Measurements from ENCODE around the gene PSTK. TPM values are rescaled to one million over a fixed set of nuclear protein-coding genes. Genes with fewer than 3 reads are reported as not detected.

Gene PSTK, protein sequence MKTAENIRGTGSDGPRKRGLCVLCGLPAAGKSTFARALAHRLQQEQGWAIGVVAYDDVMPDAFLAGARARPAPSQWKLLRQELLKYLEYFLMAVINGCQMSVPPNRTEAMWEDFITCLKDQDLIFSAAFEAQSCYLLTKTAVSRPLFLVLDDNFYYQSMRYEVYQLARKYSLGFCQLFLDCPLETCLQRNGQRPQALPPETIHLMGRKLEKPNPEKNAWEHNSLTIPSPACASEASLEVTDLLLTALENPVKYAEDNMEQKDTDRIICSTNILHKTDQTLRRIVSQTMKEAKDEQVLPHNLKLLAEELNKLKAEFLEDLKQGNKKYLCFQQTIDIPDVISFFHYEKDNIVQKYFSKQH
- polyA plus RNA-seq (2012; ENCODE audit: missing spikeins): 4.6 TPM

GRCh38 chr10:122980209-122981065 is at the start of gene PSTK:
Gene PSTK (plus strand): TSS chr10:122980401. CDS start chr10:122980480, 79 bp downstream.
- peak; percentile 97 for FAIRE-seq

DNA sequence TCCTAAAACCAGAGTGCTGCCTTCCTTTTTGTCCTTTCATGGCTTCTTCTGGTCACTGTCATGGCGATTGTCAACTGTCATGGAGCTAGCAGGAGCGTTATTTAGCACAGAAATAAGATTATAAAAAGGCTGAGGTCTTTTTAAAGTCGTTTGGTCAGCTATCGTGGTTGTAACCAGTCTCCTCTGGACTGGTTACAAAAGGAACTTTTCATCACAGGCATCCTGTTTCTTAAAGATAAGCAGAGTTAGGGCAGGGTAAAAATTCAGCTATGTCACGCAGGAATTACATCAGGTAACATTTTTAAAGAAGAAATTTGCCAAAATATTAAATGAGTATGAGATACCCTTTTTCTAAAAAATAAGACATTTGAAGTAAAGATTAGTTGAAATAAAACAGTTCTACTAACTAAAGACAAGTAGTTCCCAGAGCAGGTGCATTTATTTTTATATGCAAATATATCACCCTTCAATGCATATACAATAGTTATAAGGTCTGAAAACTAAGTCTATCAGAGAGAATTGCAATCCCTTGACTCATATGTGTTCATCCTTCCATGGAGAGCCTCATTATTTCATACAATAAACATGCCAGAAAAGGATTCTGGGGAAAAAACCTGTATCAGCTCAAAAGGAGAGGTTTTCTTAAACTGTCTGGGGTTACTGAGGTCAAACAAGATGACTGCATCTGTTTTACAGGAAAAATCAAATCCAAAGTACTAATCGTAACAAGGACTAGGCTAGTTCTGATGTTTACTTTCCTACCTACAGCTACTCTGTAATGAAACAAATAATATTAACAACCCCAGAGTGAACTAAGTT is 48.9 kb upstream of the PSTK start:
- TF ChIP-seq POLR2AphosphoS5 (IDR thresholded peaks at IDR 0.05; ENCODE audit: low read depth, low read length) (no peak), TAF1 (IDR thresholded peaks at IDR 0.05; ENCODE audit: borderline replicate concordance, low read depth, low read length) (no peak)
- no peak for FAIRE-seq
- no peak for DNase-seq (ENCODE audit: insufficient read length)

More at GRCh38 chr10:122980209-122981065, at the start of gene PSTK:
- TF ChIP-seq POLR2AphosphoS5 (IDR thresholded peaks at IDR 0.05; ENCODE audit: low read depth, low read length) (peak; percentile 83), TAF1 (IDR thresholded peaks at IDR 0.05; ENCODE audit: borderline replicate concordance, low read depth, low read length) (peak; percentile 55; the same call in 1 of the 2 replicates), POLR2A (IDR thresholded peaks at IDR 0.05; ENCODE audit: low read depth, low read length) (peak; percentile 92)
- peak; percentile 90 for DNase-seq (ENCODE audit: insufficient read length)

DNA sequence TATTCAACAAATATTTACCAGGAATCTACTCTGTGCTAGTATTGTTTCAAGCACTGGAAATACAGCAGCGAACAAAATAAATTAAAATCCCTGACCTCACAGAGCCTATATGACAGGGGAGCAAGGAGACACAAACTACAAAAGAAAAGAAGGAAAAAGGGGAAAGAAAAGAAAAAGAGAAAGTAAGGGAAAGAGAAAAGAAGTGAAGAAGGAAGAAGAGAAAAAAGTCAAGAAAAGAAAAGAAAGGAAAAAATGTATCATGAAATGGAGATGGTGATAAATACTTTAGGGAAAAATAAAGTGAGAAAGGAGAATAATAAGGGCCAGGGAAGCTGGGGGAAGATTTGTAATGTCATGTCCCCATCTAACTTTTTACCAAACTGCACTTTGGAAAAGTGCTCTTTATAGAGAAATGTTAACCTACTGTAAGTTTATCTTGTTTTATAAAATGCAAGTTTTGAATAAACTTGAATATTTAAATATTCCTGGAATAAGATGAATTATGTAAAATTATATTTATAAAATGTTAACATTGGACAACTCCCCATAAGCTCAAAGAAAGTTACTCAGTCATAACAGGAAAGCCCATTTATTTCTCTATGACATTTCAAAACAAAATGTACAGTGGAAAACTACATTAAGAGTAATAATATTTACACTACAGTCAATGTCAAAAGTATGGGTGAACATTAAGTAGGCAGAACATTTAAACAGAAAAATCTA is 40.9 kb upstream of the PSTK start:
- TF ChIP-seq POLR2A (IDR thresholded peaks at IDR 0.05; ENCODE audit: low read depth, low read length) (no peak), TAF1 (IDR thresholded peaks at IDR 0.05; ENCODE audit: borderline replicate concordance, low read depth, low read length) (no peak), POLR2AphosphoS5 (IDR thresholded peaks at IDR 0.05; ENCODE audit: low read depth, low read length) (no peak)
- DNase-seq (ENCODE audit: insufficient read length) (no peak), FAIRE-seq (no peak)

DNA sequence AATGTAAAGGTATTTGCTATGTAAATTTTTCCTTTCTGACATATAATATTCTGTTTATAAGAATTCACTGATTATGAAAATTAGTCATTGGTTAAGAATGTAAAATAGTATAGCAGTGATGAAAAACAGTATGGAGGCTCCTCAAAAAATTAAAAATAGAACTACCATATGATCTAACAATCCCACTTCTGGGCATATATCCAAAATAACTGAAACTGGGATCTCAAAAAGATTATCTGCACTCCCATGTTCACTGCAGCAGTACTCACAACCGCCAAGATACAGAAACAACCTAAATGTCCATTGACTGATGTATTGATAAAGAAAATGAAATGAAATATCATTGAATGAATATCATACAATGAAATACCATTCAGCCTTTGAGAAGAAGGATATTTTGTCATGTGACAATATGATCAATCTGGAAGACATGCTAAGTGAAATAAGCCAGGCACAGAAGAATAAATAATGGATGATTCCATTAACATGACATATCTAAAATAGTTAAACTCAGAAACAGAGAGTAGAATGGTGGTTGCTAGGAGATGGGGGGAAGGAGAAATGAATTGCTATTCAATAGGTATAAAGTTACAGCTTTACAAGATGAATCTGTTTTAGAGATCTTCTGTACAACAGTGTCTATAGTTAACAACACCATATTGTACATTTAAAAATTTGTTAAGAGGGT is 40.2 kb upstream of the PSTK start:
- FAIRE-seq (peak; percentile 33), DNase-seq (ENCODE audit: insufficient read length) (no peak)
- TF ChIP-seq TAF1 (IDR thresholded peaks at IDR 0.05; ENCODE audit: borderline replicate concordance, low read depth, low read length): no peak
- TF ChIP-seq POLR2AphosphoS5 (IDR thresholded peaks at IDR 0.05; ENCODE audit: low read depth, low read length): no peak
- no peak for TF ChIP-seq POLR2A (IDR thresholded peaks at IDR 0.05; ENCODE audit: low read depth, low read length)

DNA sequence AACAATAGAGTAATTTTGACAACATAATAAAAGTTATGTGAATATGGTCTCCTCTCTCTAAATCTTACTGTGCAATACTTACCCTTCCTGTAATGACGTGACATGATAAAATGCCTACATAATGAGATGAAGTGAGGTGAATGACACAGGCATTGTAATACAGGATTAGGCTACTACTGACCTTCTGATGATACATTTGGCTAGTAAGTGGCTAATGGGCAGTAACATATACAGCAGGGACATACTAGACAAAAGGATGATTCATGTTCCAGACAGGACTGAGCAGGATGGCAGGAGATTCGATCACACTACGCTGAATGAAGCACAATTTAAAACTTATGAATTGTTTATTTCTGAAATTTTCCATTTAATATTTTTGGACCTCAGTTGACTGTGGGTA is 30.9 kb upstream of the PSTK start:
- FAIRE-seq: no peak
- TF ChIP-seq TAF1 (IDR thresholded peaks at IDR 0.05; ENCODE audit: borderline replicate concordance, low read depth, low read length) (no peak), POLR2AphosphoS5 (IDR thresholded peaks at IDR 0.05; ENCODE audit: low read depth, low read length) (no peak), POLR2A (IDR thresholded peaks at IDR 0.05; ENCODE audit: low read depth, low read length) (no peak)
- no peak for DNase-seq (ENCODE audit: insufficient read length)

DNA sequence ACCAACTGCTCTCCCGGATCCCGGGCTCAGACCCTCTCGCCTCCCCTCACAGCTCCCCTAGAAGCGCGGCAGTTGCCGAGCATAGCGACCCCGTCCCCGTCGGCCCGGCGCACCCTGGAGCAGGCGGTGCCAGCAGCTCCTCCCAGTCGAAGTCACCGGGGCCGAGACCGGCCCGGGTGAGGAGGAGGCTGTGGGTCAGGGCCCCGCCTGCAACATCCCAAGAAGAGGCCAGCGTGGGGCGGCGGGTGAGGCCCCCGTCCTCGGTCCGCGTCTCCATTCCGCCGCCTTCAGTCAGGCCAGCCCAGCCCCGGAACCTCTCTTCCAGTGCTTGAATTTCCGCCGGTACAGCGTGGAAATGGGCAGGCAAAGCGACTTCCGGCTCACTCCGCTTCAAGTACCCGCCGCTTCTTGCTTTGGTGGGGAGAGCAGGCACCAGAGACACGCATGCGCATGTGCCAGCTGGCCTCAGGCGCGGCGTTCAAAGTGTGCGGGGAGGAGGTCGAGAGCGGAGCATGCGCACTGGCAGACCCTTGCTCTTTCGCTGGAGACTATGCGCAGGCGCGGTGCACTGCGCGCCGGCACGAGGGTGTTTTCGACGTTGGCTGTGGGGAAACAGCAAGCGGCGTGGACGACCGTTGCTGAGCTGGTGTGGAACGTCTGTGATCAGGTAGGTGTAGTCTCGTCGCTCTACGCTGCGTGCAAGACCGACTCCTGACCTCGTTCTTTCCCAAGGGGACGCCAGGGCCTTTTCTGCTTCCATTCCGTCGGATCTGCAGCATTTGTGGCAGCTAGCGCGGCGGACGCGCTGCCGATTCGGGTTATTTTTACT is 26.1 kb upstream of the PSTK start, which contains the start of gene C10orf88:
TSS of gene C10orf88 (minus strand) at position 326 of the 829 bp plus-strand sequence. CDS start at position 277, 49 bp downstream.
- TF ChIP-seq POLR2A (IDR thresholded peaks at IDR 0.05; ENCODE audit: low read depth, low read length) (peak; percentile 66; the same call in 1 of the 2 replicates), TAF1 (IDR thresholded peaks at IDR 0.05; ENCODE audit: borderline replicate concordance, low read depth, low read length) (peak; percentile 84), POLR2AphosphoS5 (IDR thresholded peaks at IDR 0.05; ENCODE audit: low read depth, low read length) (peak; percentile 47; the same call in 1 of the 2 replicates)
- peak; percentile 99 for FAIRE-seq
- peak; percentile 88 for DNase-seq (ENCODE audit: insufficient read length)

DNA sequence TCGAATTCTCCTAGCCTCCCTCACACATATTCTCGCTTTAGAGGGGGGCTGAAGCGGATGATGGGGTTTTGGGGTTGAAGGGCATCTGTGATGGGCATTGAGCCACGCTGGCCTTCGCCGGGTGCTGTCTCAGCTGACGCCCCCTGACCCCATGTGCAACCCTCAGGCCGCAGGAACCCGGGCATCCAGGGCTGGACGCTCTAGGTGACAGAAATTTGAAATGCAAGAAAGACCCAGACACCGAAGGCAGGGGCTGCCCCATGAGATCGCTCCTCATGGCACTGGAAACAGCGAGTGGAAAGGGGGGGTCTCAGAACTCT is 25.5 kb upstream of the PSTK start:
- DNase-seq (ENCODE audit: insufficient read length): no peak
- TF ChIP-seq TAF1 (IDR thresholded peaks at IDR 0.05; ENCODE audit: borderline replicate concordance, low read depth, low read length) (no peak), POLR2A (IDR thresholded peaks at IDR 0.05; ENCODE audit: low read depth, low read length) (no peak), POLR2AphosphoS5 (IDR thresholded peaks at IDR 0.05; ENCODE audit: low read depth, low read length) (no peak)
- no peak for FAIRE-seq

GRCh38 chr10:122955892-122956291 is 24.3 kb upstream of the PSTK start:
- no peak for DNase-seq (ENCODE audit: insufficient read length)
- TF ChIP-seq POLR2A (IDR thresholded peaks at IDR 0.05; ENCODE audit: low read depth, low read length): no peak
- no peak for FAIRE-seq

DNA sequence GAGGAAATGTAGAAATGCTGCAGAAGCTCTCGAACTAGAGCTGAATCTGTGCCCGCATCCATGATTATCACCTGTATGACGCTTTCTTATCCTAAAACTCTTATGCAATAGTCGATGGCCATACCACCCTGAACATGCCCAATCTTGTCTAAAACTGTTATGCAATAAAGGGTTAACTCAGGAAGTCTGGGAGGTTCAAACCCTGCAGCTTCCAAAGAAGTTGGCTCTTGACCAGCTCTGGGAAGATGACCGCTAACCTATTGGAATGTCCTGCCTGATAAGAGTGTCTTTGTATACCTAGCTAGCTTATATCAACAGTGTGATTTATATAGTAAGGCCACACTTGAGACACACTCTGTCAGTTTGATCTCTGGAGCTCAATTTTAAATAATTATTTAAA is 22.7 kb upstream of the PSTK start:
- DNase-seq (ENCODE audit: insufficient read length) (no peak), FAIRE-seq (no peak)
- TF ChIP-seq TAF1 (IDR thresholded peaks at IDR 0.05; ENCODE audit: borderline replicate concordance, low read depth, low read length) (no peak), POLR2A (IDR thresholded peaks at IDR 0.05; ENCODE audit: low read depth, low read length) (no peak), POLR2AphosphoS5 (IDR thresholded peaks at IDR 0.05; ENCODE audit: low read depth, low read length) (no peak)

All from GM12892 (cell line).